PFSK-1 (cell line): ENCODE data around the gene DNAJB8.

Source experiments
- POLR2AphosphoS5 ChIP-seq: IDR thresholded peaks from 2 replicates; pipeline ENCODE4 v1.6.1; 2012; ENCODE audit warnings: low read depth, mild to moderate bottlenecking, control low read depth, low read length, moderate library complexity
- SIN3A ChIP-seq: IDR thresholded peaks from 2 replicates; pipeline ENCODE4 v1.6.1; 2012; ENCODE audit warnings: mild to moderate bottlenecking, low read length, moderate library complexity, borderline replicate concordance; ENCODE audit not compliant: insufficient read depth

- TF ChIP-seq SIN3A (no peak), POLR2AphosphoS5 (no peak)
These were observed 20.2 kb upstream of the DNAJB8 start for GRCh38 chr3:128486681-128487537.
